OCI-M1 (cell line): ENCODE measurements around the gene STX3.
A peak's percentile ranks its signal among the peaks of the same experiment; 100 is the strongest.
"Not testable (repeated sequence)": the region's sequence is repeated elsewhere in the genome, so short reads cannot be mapped to it uniquely, and the experiment has no call there.

Source experiments
- DNase-seq: peaks from one replicate; lab custom pipeline; 2025; lab: John Stamatoyannopoulos, UW

STX3 gene

DNA sequence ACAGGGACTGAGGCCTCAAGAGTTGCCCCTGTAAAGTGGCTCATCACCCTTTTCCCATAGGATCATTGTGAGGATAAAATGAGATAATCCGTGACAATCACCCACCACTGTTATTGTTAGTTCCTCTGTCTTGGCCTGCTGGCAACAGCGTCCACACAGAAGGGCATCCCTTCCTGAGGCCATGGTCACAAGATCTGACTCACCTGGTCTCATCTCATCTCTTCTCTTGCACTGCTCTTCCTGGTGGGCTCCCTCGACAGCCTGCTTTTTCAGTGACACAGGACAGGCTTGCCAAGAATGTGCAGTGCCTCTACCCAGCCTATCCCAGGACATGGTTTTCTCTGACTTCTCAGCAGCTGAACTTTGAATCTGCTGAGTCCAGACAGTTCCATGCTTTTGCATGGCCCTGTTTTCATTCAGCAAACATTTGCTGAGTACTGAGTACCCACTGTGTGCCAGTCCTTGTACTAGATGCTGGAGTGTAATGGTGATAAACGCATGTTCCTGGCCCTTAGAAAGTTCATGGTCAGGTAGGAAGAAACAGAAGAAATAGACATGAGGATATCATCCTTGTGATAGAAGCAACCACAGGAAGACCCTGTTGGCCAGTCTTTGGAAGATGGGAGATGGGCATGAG is 3.3 kb downstream of the STX3 start:
- no peak for DNase-seq

- DNase-seq: no peak
These were observed 4.7 kb downstream of the STX3 start for GRCh38 chr11:59759900-59760299.

DNA sequence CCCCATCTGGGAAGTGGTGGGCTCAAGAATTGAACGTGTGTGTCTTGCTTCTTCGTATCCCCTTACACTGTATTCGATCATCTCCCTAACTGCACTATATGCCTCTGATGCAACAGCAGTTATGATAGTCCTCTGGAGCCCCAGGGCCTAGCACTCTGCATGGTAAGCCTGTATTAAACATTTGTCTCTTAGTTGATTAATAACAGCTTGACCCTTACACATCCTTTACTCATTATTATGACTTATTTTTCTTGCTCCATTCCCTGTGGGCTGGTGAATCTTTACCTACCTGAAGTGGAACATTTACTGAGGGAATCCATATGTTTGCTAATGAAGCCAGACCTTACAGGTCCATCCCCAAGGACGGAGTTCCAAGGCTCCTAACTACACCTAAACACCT is 5.6 kb downstream of the STX3 start:
- no peak for DNase-seq

DNA sequence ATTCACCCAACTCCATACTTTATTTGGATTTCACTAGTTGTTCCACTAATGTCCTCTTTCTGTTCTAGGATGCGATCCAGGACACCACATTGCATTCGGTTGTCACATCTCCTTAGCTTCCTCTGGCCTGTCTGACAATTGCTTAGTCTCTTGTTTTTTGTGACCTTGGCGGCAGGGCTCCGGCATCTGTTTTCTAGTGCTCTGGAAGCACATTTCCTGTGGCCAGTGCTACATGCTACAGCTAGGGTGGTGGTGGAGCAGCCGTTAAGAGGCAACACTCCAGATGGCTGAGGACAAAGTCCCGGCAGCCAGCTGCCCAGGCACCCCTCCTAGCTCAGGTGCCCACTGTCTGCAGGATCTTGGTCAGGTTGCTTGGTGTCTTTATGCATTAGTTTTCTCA is 6.8 kb downstream of the STX3 start:
- no peak for DNase-seq

DNA sequence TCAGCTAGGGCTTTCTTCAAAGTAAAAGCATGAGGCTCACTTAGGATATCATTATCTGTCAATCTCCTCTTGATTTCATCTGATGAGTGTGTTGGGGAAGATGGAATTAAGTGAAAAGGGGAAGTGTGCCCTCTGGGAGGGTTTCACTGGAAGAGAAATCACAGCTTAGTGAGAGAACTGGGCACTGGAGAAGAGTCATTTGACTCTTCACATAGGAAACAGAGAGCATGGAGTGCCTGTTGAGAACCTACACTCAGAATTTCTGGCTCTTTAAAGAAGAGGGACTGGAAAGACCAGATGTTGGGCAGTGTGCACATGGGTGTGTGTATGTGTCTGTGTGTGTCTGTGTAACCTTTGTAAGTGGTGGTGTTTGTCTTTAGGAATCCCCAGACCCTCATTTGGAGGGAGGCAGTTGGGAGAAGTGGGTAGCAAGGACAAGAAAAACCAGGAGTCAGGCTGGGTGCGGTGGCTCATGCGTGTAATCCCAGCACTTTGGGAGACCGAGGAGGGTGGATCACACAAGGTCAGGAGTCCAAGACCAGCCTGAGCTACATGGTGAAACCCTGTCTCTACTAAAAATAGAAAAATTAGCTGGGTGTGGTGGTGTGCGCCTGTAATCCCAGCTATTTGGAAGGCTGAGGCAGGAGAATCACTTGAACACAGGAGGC is 10.0 kb downstream of the STX3 start:
- DNase-seq: no peak

DNA sequence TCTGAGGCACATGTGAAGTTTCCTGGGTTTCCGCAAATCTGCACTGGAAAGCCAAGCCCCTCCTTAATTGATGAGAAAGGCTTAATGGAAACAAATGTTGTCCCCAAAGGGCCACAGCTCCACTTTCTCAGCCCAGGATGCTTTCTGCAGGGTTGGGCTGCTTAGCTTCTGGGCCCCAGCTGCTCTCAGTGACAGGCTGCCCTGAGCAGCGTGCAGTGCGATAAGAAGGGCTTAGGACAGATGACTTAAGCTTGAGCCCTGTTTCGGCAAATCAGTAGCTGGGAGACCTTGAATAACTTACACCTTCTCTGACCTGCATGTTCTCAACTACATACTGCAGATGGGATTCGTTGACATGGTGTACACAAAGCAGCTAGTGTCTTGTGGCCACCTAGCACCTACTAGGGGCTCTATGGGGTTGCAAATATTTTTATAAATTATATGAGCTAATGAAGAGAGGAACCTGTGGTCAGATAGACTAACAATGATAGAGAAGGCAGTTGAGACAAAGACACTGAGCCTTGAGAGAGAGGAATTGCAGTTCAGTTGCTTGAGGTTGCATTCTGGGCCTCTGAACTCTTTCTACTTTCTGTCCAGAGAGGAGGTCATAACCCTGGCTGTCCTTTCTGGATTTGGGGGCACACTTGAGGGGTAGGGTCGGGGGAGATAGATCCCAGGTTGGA is 11.5 kb downstream of the STX3 start:
- peak; percentile 77 for DNase-seq

DNA sequence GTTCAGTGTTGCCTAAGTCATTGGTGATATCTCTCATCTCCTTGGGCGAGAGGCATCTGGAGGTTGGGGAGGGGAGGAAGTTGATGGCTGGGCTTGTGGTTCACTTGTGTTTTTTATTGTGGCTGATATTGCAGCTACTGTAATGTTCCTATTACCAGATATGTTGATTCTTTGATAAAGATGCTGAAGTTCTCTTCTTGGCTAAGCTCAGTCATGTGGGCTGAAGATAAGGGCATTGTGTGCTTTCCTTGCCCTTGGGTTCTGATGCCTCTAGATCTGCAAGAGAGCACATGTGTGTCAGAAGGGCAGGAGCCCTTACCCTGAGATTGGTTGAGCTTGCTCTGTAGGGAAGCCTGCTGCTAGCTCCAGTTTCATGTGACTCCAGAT is 12.0 kb downstream of the STX3 start:
- DNase-seq: peak; percentile 96

DNA sequence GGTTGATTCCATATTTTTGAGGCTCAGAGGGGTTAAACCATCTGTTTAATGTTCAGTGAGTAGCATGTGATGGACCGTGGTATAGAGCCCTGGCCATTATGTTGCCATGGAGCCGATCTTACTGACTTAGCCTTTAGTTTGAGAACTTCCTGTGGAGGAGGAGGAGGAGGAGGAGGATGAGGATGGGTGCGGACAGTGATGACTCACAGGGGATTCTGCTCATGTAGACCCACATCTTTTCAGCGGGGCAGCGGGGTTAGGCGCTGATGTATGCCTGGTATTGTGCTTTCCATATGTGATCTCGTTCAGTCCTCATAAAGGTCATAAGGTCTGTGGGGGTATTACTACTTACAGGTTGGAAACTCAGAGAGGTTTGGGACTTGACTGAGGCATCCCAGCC is 13.9 kb downstream of the STX3 start:
- no peak for DNase-seq

- DNase-seq: no peak
These were observed 14.7 kb downstream of the STX3 start for GRCh38 chr11:59769828-59770227.

DNA sequence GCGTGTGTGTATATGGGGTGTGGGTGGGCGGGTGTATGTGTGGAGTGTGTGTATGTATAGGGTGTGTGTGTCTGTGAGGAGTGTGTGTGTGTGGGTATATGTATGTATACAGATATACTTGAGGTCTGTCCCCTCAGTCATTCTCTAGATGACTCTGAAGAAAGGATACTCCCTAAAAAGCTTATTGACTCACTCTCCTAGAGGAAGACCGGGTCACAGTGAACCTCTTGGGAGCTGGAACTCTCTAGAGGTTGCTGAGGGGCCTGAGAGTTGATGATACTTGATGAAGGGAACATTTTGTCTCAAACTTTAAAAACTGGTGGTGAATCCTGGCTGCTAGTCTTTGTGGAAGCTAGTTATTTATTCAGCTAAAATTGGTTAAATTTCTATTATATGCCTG is 15.1 kb downstream of the STX3 start:
- DNase-seq: no peak

GRCh38 chr11:59770869-59771268 is 15.7 kb downstream of the STX3 start:
- no peak for DNase-seq

GRCh38 chr11:59771605-59772004 is 16.4 kb downstream of the STX3 start:
- DNase-seq: no peak

- DNase-seq: no peak
These were observed 17.9 kb downstream of the STX3 start for GRCh38 chr11:59773083-59773440.

- DNase-seq: no peak
These were observed 21.3 kb downstream of the STX3 start for GRCh38 chr11:59776210-59777066.

DNA sequence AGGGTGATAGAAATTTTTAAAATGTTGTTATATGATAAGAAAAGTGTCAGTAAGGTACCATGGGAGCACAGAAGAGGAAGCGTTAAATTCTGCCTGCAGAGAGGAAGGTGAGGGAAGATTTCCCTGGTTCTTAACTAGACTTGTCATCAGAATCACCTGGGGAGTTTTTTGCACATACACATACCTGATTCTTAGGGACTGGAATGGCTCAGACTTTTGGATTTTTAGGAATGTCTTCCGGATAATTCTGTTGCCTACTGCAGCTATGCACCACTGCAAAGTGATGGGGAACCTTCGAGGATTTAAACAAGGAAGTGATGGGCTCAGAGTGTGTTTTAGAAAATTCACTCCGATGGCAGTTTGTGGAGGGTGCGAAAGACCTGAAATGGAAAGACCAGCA is 21.9 kb downstream of the STX3 start:
- DNase-seq: no peak

DNA sequence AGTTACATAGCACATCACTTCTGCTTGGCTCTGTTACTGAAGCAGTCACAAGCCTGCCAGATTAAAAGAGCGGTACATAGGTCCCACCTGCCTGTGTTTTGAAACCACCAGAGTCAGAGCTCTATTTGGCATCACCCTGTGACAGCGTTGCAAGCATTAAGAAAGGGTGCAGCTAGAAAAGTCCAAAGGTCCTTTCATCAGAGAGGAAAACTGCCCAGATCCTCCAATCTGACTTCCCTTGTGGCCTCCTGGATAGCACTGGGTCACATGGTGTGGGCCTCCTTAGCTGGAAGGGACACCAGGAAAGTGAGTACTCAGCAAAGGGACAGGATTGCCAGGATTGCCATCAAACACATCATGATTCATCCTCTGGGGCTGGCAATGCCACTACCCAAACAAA is 22.9 kb downstream of the STX3 start:
- DNase-seq: no peak

- no peak for DNase-seq
These were observed 24.3 kb downstream of the STX3 start for GRCh38 chr11:59779487-59779886.

GRCh38 chr11:59782080-59782479 is 26.9 kb downstream of the STX3 start:
- DNase-seq: no peak

DNA sequence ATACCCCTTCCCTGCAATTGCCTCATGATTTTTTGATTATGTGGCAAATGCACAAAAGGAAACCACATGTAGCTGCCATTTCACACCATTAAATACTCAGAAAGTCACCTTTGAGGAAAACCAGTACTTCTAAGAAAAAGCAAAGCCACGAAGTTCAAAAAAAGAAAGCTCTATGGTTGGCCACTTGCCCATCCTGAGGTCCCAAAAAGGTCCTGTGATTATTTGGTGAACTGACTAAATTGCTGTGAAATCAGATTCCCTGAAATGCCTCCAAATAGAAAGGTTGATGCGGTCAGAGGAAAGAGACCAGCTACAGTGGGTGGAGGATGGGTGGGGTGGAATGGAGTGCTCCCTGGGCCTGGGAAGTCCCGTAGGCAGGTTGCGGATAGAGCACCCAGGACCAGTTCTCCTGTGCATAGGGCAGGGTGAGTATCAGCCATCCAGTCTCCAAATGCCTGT is 28.5 kb downstream of the STX3 start:
- peak; percentile 12 for DNase-seq

DNA sequence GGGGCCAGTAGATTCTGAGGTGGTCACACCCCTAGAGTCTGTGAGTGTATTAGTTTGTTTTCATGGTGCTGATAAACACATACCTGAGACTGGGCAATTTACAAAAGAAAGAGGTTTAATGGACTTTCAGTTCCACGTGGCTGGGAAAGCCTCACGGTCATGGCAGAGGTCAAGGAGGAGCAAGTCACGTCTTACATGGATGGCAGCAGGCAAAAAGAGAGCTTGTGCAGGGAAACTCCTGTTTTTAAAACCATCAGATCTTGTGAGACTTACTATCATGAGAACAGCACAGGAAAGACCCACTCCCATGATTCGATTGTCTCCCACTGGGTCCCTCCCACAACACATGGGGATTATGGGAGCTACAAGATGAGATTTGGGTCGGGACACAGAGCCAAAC is 29.3 kb downstream of the STX3 start:
- not testable (repeated sequence) for DNase-seq

- DNase-seq: no peak
These were observed 30.6 kb downstream of the STX3 start for GRCh38 chr11:59785818-59786217.

DNA sequence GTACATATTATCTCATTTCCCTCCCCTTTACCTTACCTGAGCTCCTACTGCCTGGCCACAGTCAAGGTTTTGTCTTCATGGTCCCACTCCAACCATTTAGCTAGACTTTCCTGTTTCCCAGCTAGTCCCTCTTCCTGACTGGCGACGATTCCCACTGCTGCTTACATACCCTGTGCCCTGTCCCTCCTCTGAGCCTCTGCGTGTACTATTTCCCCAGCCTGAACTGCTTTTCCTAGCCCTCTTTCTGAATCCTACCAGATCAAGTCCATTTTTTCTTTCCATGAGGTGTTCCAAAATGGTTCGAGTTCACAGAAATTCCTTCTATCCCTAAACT is 32.0 kb downstream of the STX3 start:
- DNase-seq: no peak

DNA sequence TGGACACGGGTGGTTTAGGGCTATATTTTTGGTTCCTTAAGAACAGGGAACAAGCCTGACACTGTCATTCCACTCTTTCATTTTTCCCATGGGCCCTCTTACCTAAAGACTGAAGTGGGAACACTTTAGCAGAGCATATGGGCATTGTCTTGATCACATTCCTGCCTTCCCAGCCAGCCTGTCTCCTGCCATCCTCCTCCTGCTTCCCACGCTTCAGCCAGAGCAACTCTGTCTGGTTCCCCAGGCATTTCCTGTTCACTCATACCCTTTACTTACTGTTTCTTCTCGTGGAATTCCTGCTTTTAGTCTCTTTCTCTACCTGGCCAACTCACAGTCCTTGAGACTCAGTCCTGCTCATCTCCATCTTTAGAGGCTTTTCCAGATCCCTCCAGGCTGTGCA is 32.6 kb downstream of the STX3 start:
- DNase-seq: no peak
